T-cell (primary cell): ENCODE measurements around the gene DGKH. TPM values are rescaled to one million over a fixed set of nuclear protein-coding genes. Genes with fewer than 3 reads are reported as not detected.

Experiments
- ATAC-seq, 4 experiments: fragments of 200-7000 bp in 3 of 4; fragments of 150-1000 bp in 1 of 4; cut with Tn5 transposase; replicated peaks in 1 of 4; 1 replicate in 3 of 4; 2 replicates in 1 of 4; pipeline ENCODE4 v1.10.0; 2021; ENCODE audit warnings: moderate library complexity in 3 of 4, mild to moderate bottlenecking in 2 of 4, moderate number of reproducible peaks in 1 of 4
- CTCF ChIA-PET, 2 donors: fragments of 300-600 bp; sonication (Branson Sonifier 250); formaldehyde crosslinking; loops; one replicate each; lab custom pipeline; 2022; ENCODE audit warnings: antibody characterized with exemption in 2 of 2; lab: Charles Lee
- POLR2A ChIA-PET, 2 donors: fragments of 300-600 bp; sonication (Branson Sonifier 250); formaldehyde crosslinking; loops; one replicate each; lab custom pipeline; 2022; ENCODE audit warnings: antibody characterized with exemption in 2 of 2; lab: Charles Lee
- DNase-seq, 35 experiments: peaks; one replicate each; pipeline versions ENCODE4 v3.0.0 to v3.0.0-alpha.2; 2013 to 2023
- H3K27ac ChIP-seq: one replicate; pipeline ENCODE4 v1.5.1; 2013; ENCODE audit warnings: low read length
- H3K27me3 ChIP-seq, 2 experiments: replicated peaks in 1 of 2; 1 replicate in 1 of 2; 2 replicates in 1 of 2; pipeline versions ENCODE4 v1.6.1 to v1.7.0; 2013; ENCODE audit warnings: low read length in 1 of 2, mixed read lengths in 1 of 2; ENCODE audit not compliant: control insufficient read depth in 2 of 2, insufficient read depth in 2 of 2; ENCODE audit errors: extremely low read depth in 1 of 2
- H3K36me3 ChIP-seq, 2 donors: 1 replicate in 1 of 2; 2 replicates in 1 of 2; pipeline versions ENCODE4 v1.6.1 to v1.7.0; 2013; ENCODE audit warnings: low read length in 1 of 2; ENCODE audit not compliant: control insufficient read depth in 2 of 2, insufficient read depth in 1 of 2; ENCODE audit errors: extremely low read depth in 1 of 2
- H3K4me1 ChIP-seq, 2 experiments: 1 replicate in 1 of 2; 2 replicates in 1 of 2; pipeline versions ENCODE4 v1.6.1 to v1.7.0; 2013; ENCODE audit warnings: low read length in 2 of 2, mixed read lengths in 1 of 2; ENCODE audit not compliant: insufficient read depth in 2 of 2, control insufficient read depth in 1 of 2; ENCODE audit errors: extremely low read depth in 1 of 2
- H3K4me3 ChIP-seq, 2 donors: 1 replicate in 1 of 2; 2 replicates in 1 of 2; pipeline versions ENCODE4 v1.5.1 to v1.7.0; 2013; ENCODE audit warnings: mild to moderate bottlenecking in 2 of 2, low read length in 1 of 2, moderate library complexity in 1 of 2; ENCODE audit not compliant: control insufficient read depth in 1 of 2; ENCODE audit errors: extremely low read depth in 1 of 2
- H3K9me3 ChIP-seq: 2 replicates; pipeline ENCODE4 v1.7.0; 2013
- H3K27ac Mint-ChIP-seq, 2 donors: one replicate each; pipeline ENCODE4 v1.8.0; 2020 to 2021; ENCODE audit warnings: mild to moderate bottlenecking in 2 of 2, mixed read lengths in 2 of 2
- H3K27me3 Mint-ChIP-seq, 2 donors: one replicate each; pipeline ENCODE4 v1.8.0; 2021 to 2022; ENCODE audit warnings: mixed read lengths in 2 of 2
- H3K36me3 Mint-ChIP-seq: one replicate; pipeline ENCODE4 v1.8.0; 2021; ENCODE audit warnings: mixed read lengths
- H3K4me1 Mint-ChIP-seq, 3 donors: one replicate each; pipeline ENCODE4 v1.8.0; 2020 to 2022; ENCODE audit warnings: mixed read lengths in 3 of 3, mild to moderate bottlenecking in 1 of 3
- H3K4me3 Mint-ChIP-seq, 3 donors: one replicate each; pipeline ENCODE4 v1.8.0; 2020 to 2022; ENCODE audit warnings: mild to moderate bottlenecking in 3 of 3, mixed read lengths in 3 of 3, moderate library complexity in 3 of 3
- H3K9me3 Mint-ChIP-seq, 3 donors: one replicate each; pipeline ENCODE4 v1.8.0; 2020 to 2022; ENCODE audit warnings: mixed read lengths in 3 of 3
- WGBS: methylation state at CpG from one replicate; pipeline ENCODE4 v1.1.5; 2013; ENCODE audit warnings: missing lambda C conversion rate; ENCODE audit not compliant: insufficient coverage; 5-methylcytosine and 5-hydroxymethylcytosine counted together
- total RNA-seq, 35 experiments: library from RNA in 6 of 35; stranded (reverse) in 6 of 35; fragments of 120-200 nt in 1 of 35; gene quantifications; one replicate each; pipeline versions ENCODE4 v1.2.1 to v1.2.4 and lab custom pipeline; 2013 to 2026

The DGKH gene
- total RNA-seq, 5 donors from 2014 or later (not counting 1 experiment from before 2014, with no cell fraction given) = 8.6 to 14.6 (median 8.8) TPM

DNA sequence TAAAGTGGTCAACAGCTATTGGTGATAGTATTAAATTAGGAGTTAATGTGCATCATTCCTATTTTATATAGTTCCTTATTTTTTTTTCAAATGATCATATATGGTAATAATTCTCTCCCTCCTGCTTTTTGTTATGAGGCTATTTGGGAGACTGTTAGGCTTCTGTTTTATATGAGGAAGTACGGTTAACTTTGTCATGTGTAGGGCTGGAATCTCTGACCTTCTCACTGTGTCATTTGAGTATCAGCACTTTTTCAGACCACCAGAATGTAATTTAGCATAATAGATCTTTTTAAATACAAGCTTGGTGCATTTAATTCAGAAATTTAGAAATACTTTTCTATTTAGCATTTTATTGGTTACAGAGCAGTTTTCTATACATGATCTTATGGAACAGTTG is 7.7 kb downstream of the DGKH start:
- ATAC-seq (no peak), DNase-seq (no peak)
- peaks cover 0 to 6% (median 0%) of the 10 kb centered on the region in 3 donors for H3K9me3 Mint-ChIP-seq
- Histone ChIP-seq H3K4me3 (no peak overlapping the region), H3K27me3 (no peaks in the 10 kb centered on the region), H3K4me1 (peaks cover 0 to 14% of the 10 kb centered on the region in 2 experiments), H3K27ac (no peak overlapping the region), H3K36me3 (no peaks in the 10 kb centered on the region), H3K9me3 (no peaks in the 10 kb centered on the region)
- H3K27ac Mint-ChIP-seq = peak overlapping the region in 1 of 2 donors; percentile 2
- H3K4me1 Mint-ChIP-seq = peaks cover 6 to 21% (median 19%) of the 10 kb centered on the region in 3 donors
- no peaks in the 10 kb centered on the region for H3K27me3 Mint-ChIP-seq
- WGBS = no CpG with 5 or more reads among the region's 1 CpG
- H3K4me3 Mint-ChIP-seq = peak overlapping the region in 1 of 3 donors; percentile 21
- POLR2A ChIA-PET = no interaction called here
- CTCF ChIA-PET = no interaction called here
- peaks cover 7% of the 10 kb centered on the region for H3K36me3 Mint-ChIP-seq

- Histone ChIP-seq H3K36me3 (no peaks in the 10 kb centered on the region), H3K27me3 (no peaks in the 10 kb centered on the region), H3K4me1 (peaks cover 0 to 14% of the 10 kb centered on the region in 2 experiments), H3K27ac (no peak overlapping the region), H3K9me3 (no peaks in the 10 kb centered on the region), H3K4me3 (no peak overlapping the region)
- H3K27me3 Mint-ChIP-seq = no peaks in the 10 kb centered on the region
- ATAC-seq = no peak
- WGBS = 100% methylated on average over 1 of the region's 6 CpGs
- peaks cover 10% of the 10 kb centered on the region for H3K36me3 Mint-ChIP-seq
- peak overlapping the region; percentile 21 to 52 (median 37) for H3K4me3 Mint-ChIP-seq
- ChIA-PET CTCF (no interaction called here), POLR2A (interaction anchor here in 1 of 2 donors (0.5 kb wide), 1 partner anchor 1372 kb away, joined by 8 read pairs; no protein-coding TSS in a partner anchor)
- peak overlapping the region in 1 of 2 donors; percentile 9 for H3K27ac Mint-ChIP-seq
- peaks cover 0 to 6% (median 0%) of the 10 kb centered on the region in 3 donors for H3K9me3 Mint-ChIP-seq
- no peak for DNase-seq
- peaks cover 6 to 19% (median 17%) of the 10 kb centered on the region in 3 donors for H3K4me1 Mint-ChIP-seq
These were observed 8.1 kb downstream of the DGKH start for GRCh38 chr13:42056583-42056982.

DNA sequence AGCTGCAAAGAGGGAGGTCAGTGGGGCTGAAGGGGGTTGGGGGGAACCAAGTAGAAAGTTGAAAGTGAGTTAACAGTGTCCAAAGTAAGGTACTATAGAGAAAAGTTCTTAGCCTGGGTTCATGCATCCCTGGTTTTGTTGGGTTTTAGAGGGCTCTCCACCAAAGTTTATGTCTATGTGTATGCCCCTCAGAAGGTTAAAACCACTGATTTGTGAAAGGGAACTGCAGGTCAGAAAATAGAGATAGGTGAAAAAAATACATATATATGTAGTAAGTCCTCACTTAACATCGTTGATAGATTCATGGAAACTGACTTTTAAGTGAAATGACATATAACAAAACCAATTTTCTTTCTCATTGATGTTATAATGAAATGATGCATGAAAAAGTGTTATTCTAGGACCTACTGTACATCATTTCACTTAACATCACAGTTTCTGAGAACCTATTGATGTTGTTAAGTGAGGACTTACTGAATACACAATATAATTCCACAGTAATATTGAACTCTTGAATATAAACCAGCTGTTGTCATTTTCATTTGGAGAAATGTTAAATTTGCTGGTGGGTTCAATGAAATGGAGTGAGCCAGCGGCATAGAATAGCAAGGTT is 9.6 kb downstream of the DGKH start:
- Mint-ChIP-seq H3K27ac (no peak overlapping the region), H3K9me3 (peaks cover 0 to 6% (median 0%) of the 10 kb centered on the region in 3 donors), H3K36me3 (peaks cover 12% of the 10 kb centered on the region), H3K4me3 (no peak overlapping the region), H3K4me1 (peaks cover 6 to 15% (median 12%) of the 10 kb centered on the region in 3 donors), H3K27me3 (no peaks in the 10 kb centered on the region)
- Histone ChIP-seq H3K4me3 (no peak overlapping the region), H3K4me1 (peaks cover 0 to 14% of the 10 kb centered on the region in 2 experiments), H3K9me3 (no peaks in the 10 kb centered on the region), H3K36me3 (no peaks in the 10 kb centered on the region), H3K27ac (no peak overlapping the region), H3K27me3 (no peaks in the 10 kb centered on the region)
- WGBS = no CpG with 5 or more reads among the region's 2 CpGs
- ATAC-seq (no peak), DNase-seq (no peak)
- ChIA-PET CTCF (no interaction called here), POLR2A (no interaction called here)

- ChIA-PET POLR2A (no interaction called here), CTCF (no interaction called here)
- H3K27ac Mint-ChIP-seq = no peak overlapping the region
- Histone ChIP-seq H3K36me3 (peaks cover 0 to 5% of the 10 kb centered on the region in 2 donors), H3K27me3 (no peaks in the 10 kb centered on the region), H3K4me1 (no peaks in the 10 kb centered on the region), H3K4me3 (no peak overlapping the region), H3K9me3 (no peaks in the 10 kb centered on the region), H3K27ac (no peak overlapping the region)
- H3K4me3 Mint-ChIP-seq = no peak overlapping the region
- H3K36me3 Mint-ChIP-seq = peaks cover 24% of the 10 kb centered on the region
- no peak for ATAC-seq
- DNase-seq = no peak
- H3K9me3 Mint-ChIP-seq = peaks cover 0 to 6% (median 0%) of the 10 kb centered on the region in 3 donors
- H3K4me1 Mint-ChIP-seq = peaks cover under 1 to 5% (median 3%) of the 10 kb centered on the region in 3 donors
- H3K27me3 Mint-ChIP-seq = no peaks in the 10 kb centered on the region
These were observed 13.5 kb downstream of the DGKH start for GRCh38 chr13:42061943-42062342.

DNA sequence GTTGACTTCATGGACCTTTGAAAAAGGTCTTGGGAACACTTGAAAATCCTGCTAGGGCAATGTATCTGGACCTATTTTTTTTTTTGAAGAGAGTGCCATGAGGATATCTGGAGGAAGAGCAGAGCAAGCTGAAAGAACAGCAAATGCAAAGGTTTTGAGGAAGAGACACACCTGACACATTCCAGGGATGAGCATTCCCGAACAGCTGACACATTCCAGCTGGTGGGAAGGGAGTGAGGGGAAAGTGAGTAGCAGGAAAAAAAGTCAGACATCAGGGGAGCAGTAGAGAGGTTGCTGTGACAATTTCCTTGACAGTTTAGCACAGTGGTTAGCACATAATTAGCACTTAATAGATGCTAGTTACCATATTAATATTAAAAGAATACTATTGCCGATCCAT is 14.7 kb downstream of the DGKH start:
- Mint-ChIP-seq H3K27ac (no peak overlapping the region), H3K4me1 (peaks cover 0 to 3% (median 0%) of the 10 kb centered on the region in 3 donors), H3K9me3 (peaks cover 0 to 6% (median 0%) of the 10 kb centered on the region in 3 donors), H3K4me3 (no peak overlapping the region), H3K36me3 (peaks cover 24% of the 10 kb centered on the region), H3K27me3 (no peaks in the 10 kb centered on the region)
- H3K4me1 ChIP-seq = no peaks in the 10 kb centered on the region
- H3K27ac ChIP-seq = no peak overlapping the region
- no peaks in the 10 kb centered on the region for H3K9me3 ChIP-seq
- peaks cover 0 to 5% of the 10 kb centered on the region in 2 donors for H3K36me3 ChIP-seq
- no peak overlapping the region for H3K4me3 ChIP-seq
- ChIA-PET POLR2A (interaction anchor here (0.6 to 1.0 kb wide), 2 partner anchors 16 to 684 kb away, joined by 4 read pairs; no protein-coding TSS in a partner anchor), CTCF (interaction anchor here in 1 of 2 donors (0.6 kb wide), 1 partner anchor 56 kb away, joined by 3 read pairs; no protein-coding TSS in a partner anchor)
- 83% methylated on average over 1 of the region's 2 CpGs for WGBS
- no peak for DNase-seq
- no peaks in the 10 kb centered on the region for H3K27me3 ChIP-seq
- no peak for ATAC-seq

GRCh38 chr13:42064259-42064658 is 15.8 kb downstream of the DGKH start:
- no peak for DNase-seq
- ChIA-PET POLR2A (no interaction called here), CTCF (no interaction called here)
- 91% methylated on average over 5 of the region's 6 CpGs for WGBS
- Histone ChIP-seq H3K4me3 (no peak overlapping the region), H3K27ac (no peak overlapping the region), H3K27me3 (no peaks in the 10 kb centered on the region), H3K36me3 (peaks cover 0 to 5% of the 10 kb centered on the region in 2 donors), H3K4me1 (no peaks in the 10 kb centered on the region), H3K9me3 (no peaks in the 10 kb centered on the region)
- Mint-ChIP-seq H3K27ac (no peak overlapping the region), H3K4me1 (peaks cover 0 to 3% (median 0%) of the 10 kb centered on the region in 3 donors), H3K9me3 (no peaks in the 10 kb centered on the region), H3K36me3 (peaks cover 17% of the 10 kb centered on the region), H3K27me3 (no peaks in the 10 kb centered on the region), H3K4me3 (no peak overlapping the region)
- ATAC-seq = no peak
